H1 (cell line): ENCODE data around the gene ATG7. TPM values are rescaled to one million over a fixed set of nuclear protein-coding genes. Genes with fewer than 3 reads are reported as not detected.

Source experiments
- CTCF ChIA-PET: fragments of 300-600 bp; sonication (Branson Sonifier 250); formaldehyde crosslinking; loops from one replicate; lab custom pipeline; 2021; ENCODE audit not compliant: partially characterized antibody; lab: Charles Lee
- POLR2A ChIA-PET: fragments of 300-600 bp; sonication (Branson Sonifier 250); formaldehyde crosslinking; loops from one replicate; lab custom pipeline; 2021; ENCODE audit warnings: inconsistent platforms; ENCODE audit not compliant: partially characterized antibody; lab: Charles Lee
- DNase-seq, 2 experiments: peaks; one replicate each; pipeline versions ENCODE4 v3.0.0 to v3.0.0-alpha.2; 2010 to 2022; ENCODE audit warnings: low spot score in 2 of 2, low read depth in 1 of 2, mixed read lengths in 1 of 2
- FAIRE-seq: peaks from 2 replicates; lab custom pipeline; 2011; peaks lifted over from hg19 to GRCh38; lab: Jason Lieb, UNC
- H2AFZ ChIP-seq: 2 replicates; pipeline ENCODE4 v1.8.1; 2012; ENCODE audit warnings: low read length, inconsistent platforms
- H2AK5ac ChIP-seq: 2 replicates; pipeline ENCODE4 v1.6.1; 2013; ENCODE audit warnings: low read depth, low read length
- H2BK120ac ChIP-seq: replicated peaks from 2 replicates; pipeline ENCODE3; 2013; ENCODE audit warnings: low read depth, low read length, inconsistent platforms
- H2BK12ac ChIP-seq: 2 replicates; pipeline ENCODE4 v1.6.1; 2013; ENCODE audit warnings: low read depth, low read length
- H2BK15ac ChIP-seq: 2 replicates; pipeline ENCODE4 v1.6.1; 2013; ENCODE audit warnings: low read length
- H2BK20ac ChIP-seq: 2 replicates; pipeline ENCODE4 v1.6.1; 2013; ENCODE audit warnings: low read length
- H2BK5ac ChIP-seq: 2 replicates; pipeline ENCODE4 v1.6.1; 2013; ENCODE audit warnings: low read depth, low read length
- H3K14ac ChIP-seq: 2 replicates; pipeline ENCODE4 v1.6.1; 2013; ENCODE audit warnings: inconsistent platforms; ENCODE audit not compliant: insufficient read length
- H3K18ac ChIP-seq: 2 replicates; pipeline ENCODE4 v1.6.1; 2013; ENCODE audit warnings: low read length; ENCODE audit errors: extremely low read depth
- H3K23ac ChIP-seq: 2 replicates; pipeline ENCODE4 v1.6.1; 2013; ENCODE audit warnings: inconsistent platforms; ENCODE audit not compliant: insufficient read length
- H3K23me2 ChIP-seq: 2 replicates; pipeline ENCODE4 v1.6.1; 2013; ENCODE audit warnings: low read depth, low read length
- H3K27ac ChIP-seq: 2 replicates; pipeline ENCODE4 v1.6.1; 2011; ENCODE audit warnings: low read depth, low read length, inconsistent platforms
- H3K27me3 ChIP-seq, 4 experiments: replicated peaks in 1 of 4; 1 replicate in 1 of 4; 2 replicates in 3 of 4; pipeline versions ENCODE4 v1.6.1 to v1.8.1; 2011 to 2013; ENCODE audit warnings: low read length in 3 of 4, mild to moderate bottlenecking in 3 of 4, inconsistent platforms in 2 of 4, mixed read lengths in 2 of 4, moderate library complexity in 1 of 4; ENCODE audit not compliant: control insufficient read depth in 3 of 4, insufficient read depth in 3 of 4; ENCODE audit errors: extremely low read depth in 1 of 4
- H3K36me3 ChIP-seq, 4 experiments: 2 replicates each; pipeline versions ENCODE4 v1.6.1 to v1.8.1; 2011 to 2013; ENCODE audit warnings: mild to moderate bottlenecking in 4 of 4, low read length in 3 of 4, moderate library complexity in 2 of 4, control low read depth in 1 of 4, inconsistent platforms in 1 of 4; ENCODE audit not compliant: insufficient read depth in 4 of 4, control insufficient read depth in 2 of 4
- H3K4ac ChIP-seq: replicated peaks from 2 replicates; pipeline ENCODE3; 2013; ENCODE audit warnings: low read length, low read depth, mixed read lengths, inconsistent platforms; ENCODE audit not compliant: insufficient read length
- H3K4me1 ChIP-seq, 4 experiments: replicated peaks in 1 of 4; 1 replicate in 1 of 4; 2 replicates in 3 of 4; pipeline versions ENCODE4 v1.6.1 to v1.8.1; 2011 to 2013; ENCODE audit warnings: low read length in 3 of 4, inconsistent platforms in 2 of 4, mixed read lengths in 1 of 4; ENCODE audit not compliant: insufficient read depth in 4 of 4, control insufficient read depth in 3 of 4
- H3K4me2 ChIP-seq, 2 experiments: 2 replicates each; pipeline versions ENCODE4 v1.6.1 to v1.8.1; 2011 to 2013; ENCODE audit warnings: low read depth in 2 of 2, low read length in 2 of 2, control low read depth in 1 of 2, inconsistent platforms in 1 of 2, mild to moderate bottlenecking in 1 of 2; ENCODE audit not compliant: insufficient read depth in 1 of 2
- H3K4me3 ChIP-seq, 4 experiments: fragments of 200-600, 300-600 bp in 1 of 4; sonication (generic), shearing (Covaris generic), sonication (Bioruptor Twin) in 1 of 4; 2 replicates each; pipeline versions ENCODE4 v1.5.1 to v1.8.1; 2011 to 2016; ENCODE audit warnings: low read length in 4 of 4, low read depth in 3 of 4, control low read depth in 2 of 4, inconsistent platforms in 2 of 4, mild to moderate bottlenecking in 2 of 4, mixed read lengths in 1 of 4, moderate library complexity in 1 of 4; ENCODE audit not compliant: insufficient read depth in 2 of 4; ENCODE audit errors: extremely low read depth in 1 of 4
- H3K56ac ChIP-seq: replicated peaks from 2 replicates; pipeline ENCODE3; 2013; ENCODE audit warnings: low read depth, mild to moderate bottlenecking, mixed read lengths, low read length, inconsistent platforms; ENCODE audit not compliant: insufficient read length
- H3K79me1 ChIP-seq: 2 replicates; pipeline ENCODE4 v1.6.1; 2013; ENCODE audit warnings: low read depth, low read length, control low read depth
- H3K79me2 ChIP-seq, 2 experiments: 2 replicates each; pipeline versions ENCODE4 v1.6.1 to v1.8.1; 2012 to 2013; ENCODE audit warnings: low read length in 2 of 2, mild to moderate bottlenecking in 2 of 2, inconsistent platforms in 1 of 2; ENCODE audit not compliant: insufficient read depth in 2 of 2, control insufficient read depth in 1 of 2
- H3K9ac ChIP-seq, 4 experiments: replicated peaks in 1 of 4; 1 replicate in 1 of 4; 2 replicates in 3 of 4; pipeline versions ENCODE4 v1.6.1 to v1.8.1; 2011 to 2013; ENCODE audit warnings: low read depth in 3 of 4, low read length in 3 of 4, control low read depth in 2 of 4, mild to moderate bottlenecking in 2 of 4, moderate library complexity in 2 of 4, inconsistent platforms in 1 of 4; ENCODE audit errors: extremely low read depth in 1 of 4
- H3K9me3 ChIP-seq, 2 experiments: 2 replicates each; pipeline versions ENCODE4 v1.6.1 to v1.8.1; 2012 to 2013; ENCODE audit warnings: mild to moderate bottlenecking in 2 of 2, moderate library complexity in 2 of 2, control low read depth in 1 of 2, inconsistent platforms in 1 of 2, low read depth in 1 of 2, low read length in 1 of 2, mixed read lengths in 1 of 2; ENCODE audit not compliant: insufficient read depth in 2 of 2
- H4K20me1 ChIP-seq, 2 experiments: replicated peaks in 1 of 2; 2 replicates each; pipeline versions ENCODE3 to v1.8.1; 2011 to 2013; ENCODE audit warnings: inconsistent platforms in 2 of 2, low read length in 2 of 2, mild to moderate bottlenecking in 1 of 2; ENCODE audit not compliant: insufficient read depth in 2 of 2, control insufficient read depth in 1 of 2
- H4K5ac ChIP-seq: 2 replicates; pipeline ENCODE4 v1.6.1; 2013; ENCODE audit warnings: low read length, low read depth, mixed read lengths, inconsistent platforms; ENCODE audit not compliant: insufficient read length
- H4K8ac ChIP-seq: 2 replicates; pipeline ENCODE4 v1.8.0; 2013; ENCODE audit warnings: mild to moderate bottlenecking, moderate library complexity, low read length, inconsistent platforms; ENCODE audit not compliant: insufficient read depth; ENCODE audit errors: extremely low read depth
- H4K91ac ChIP-seq: replicated peaks from 2 replicates; pipeline ENCODE3; 2013; ENCODE audit warnings: low read length, mixed read lengths, inconsistent platforms; ENCODE audit not compliant: insufficient read length
- EP300 ChIP-seq, 2 experiments: IDR thresholded peaks; 1 replicate in 1 of 2; 2 replicates in 1 of 2; pipeline ENCODE4 v1.6.1; 2011 to 2012; ENCODE audit warnings: low read depth in 2 of 2, low read length in 2 of 2, mild to moderate bottlenecking in 2 of 2, borderline replicate concordance in 1 of 2, inconsistent platforms in 1 of 2, moderate library complexity in 1 of 2
- HDAC6 ChIP-seq: IDR thresholded peaks from one replicate; pipeline ENCODE4 v1.7.1; 2012; ENCODE audit warnings: low read depth, mild to moderate bottlenecking, inconsistent platforms, low read length, moderate library complexity
- JUN ChIP-seq: IDR thresholded peaks from 2 replicates; pipeline ENCODE4 v1.6.1; 2011; ENCODE audit warnings: low read depth, mild to moderate bottlenecking, improper control_type of control experiment, low read length
- KDM1A ChIP-seq: fragments of 200-600, 300-600 bp; sonication (generic); IDR thresholded peaks from 2 replicates; pipeline ENCODE4 v1.7.1; 2016; ENCODE audit warnings: mild to moderate bottlenecking, low read length, borderline replicate concordance
- KDM5A ChIP-seq: fragments of 200-600 bp; IDR thresholded peaks from 2 replicates; pipeline ENCODE4 v1.7.1; 2012; ENCODE audit warnings: mild to moderate bottlenecking, low read length, inconsistent platforms, mixed read lengths
- MAFK ChIP-seq: IDR thresholded peaks from 2 replicates; pipeline ENCODE4 v1.6.1; 2012; ENCODE audit warnings: low read depth, mild to moderate bottlenecking, improper control_type of control experiment, low read length
- PHF8 ChIP-seq: fragments of 200-600 bp; sonication (generic); conservative IDR thresholded peaks from 2 replicates; pipeline ENCODE4 v1.7.1; 2012; ENCODE audit warnings: low read depth, mild to moderate bottlenecking, inconsistent platforms, low read length, moderate library complexity
- RAD21 ChIP-seq, 2 experiments: IDR thresholded peaks in 1 of 2; conservative IDR thresholded peaks in 1 of 2; 2 replicates each; pipeline ENCODE4 v1.6.1; 2011; ENCODE audit warnings: low read depth in 2 of 2, low read length in 2 of 2, improper control_type of control experiment in 1 of 2, inconsistent platforms in 1 of 2, mild to moderate bottlenecking in 1 of 2, moderate library complexity in 1 of 2
- RFX5 ChIP-seq: IDR thresholded peaks from 2 replicates; pipeline ENCODE4 v1.6.1; 2011; ENCODE audit warnings: low read depth, low read length, improper control_type of control experiment, borderline replicate concordance
- SRF ChIP-seq: IDR thresholded peaks from 2 replicates; pipeline ENCODE4 v1.6.1; 2011; ENCODE audit warnings: mild to moderate bottlenecking, low read depth, low read length, moderate library complexity
- WGBS, 2 experiments: shearing (Covaris generic) in 1 of 2; methylation state at CpG; one replicate each; pipeline versions ENCODE4 v1.1.6 to v1.1.7; 2013 to 2015; ENCODE audit warnings: low lambda C conversion rate in 2 of 2, mixed read lengths in 2 of 2, inconsistent platforms in 1 of 2, low coverage in 1 of 2, missing lambda C conversion rate in 1 of 2; ENCODE audit not compliant: insufficient replicate concordance in 2 of 2, insufficient coverage in 1 of 2, insufficient read length in 1 of 2; ENCODE audit errors: extremely low coverage in 1 of 2, missing lambda C conversion rate in 1 of 2; 5-methylcytosine and 5-hydroxymethylcytosine counted together
- polyA plus RNA-seq, 7 experiments: library from polyadenylated mRNA; depleted of rRNA in 3 of 7; stranded (reverse) in 5 of 7; unstranded in 2 of 7; fragments of >200 nt in 5 of 7; fragments of 200-250 nt in 2 of 7; gene quantifications; 1 replicate in 5 of 7; 2 replicates in 1 of 7; 4 replicates in 1 of 7; pipeline versions ENCODE4 v1.2.1 to v1.2.3, GENCODE V29; 2011 to 2013; ENCODE audit warnings: missing spikeins in 2 of 7, mixed read lengths in 2 of 7
- total RNA-seq: library from RNA; stranded (reverse); fragmentation: NEBNext Ultra II Directional; extraction: Animal tissue kit (Norgen Biotek cat#: 25700); gene quantifications from 2 replicates; pipeline ENCODE4 v1.2.1, GENCODE V29; 2021
- TF ChIP-seq, protein P1 (sequence below): IDR thresholded peaks from 2 replicates; pipeline ENCODE4 v1.6.1; 2011; ENCODE audit warnings: low read length, improper control_type of control experiment

The ATG7 gene
- total and polyA plus RNA-seq, 2 of the 8 experiments (the other 6 are each of a cell fraction or from before 2014, with no cell fraction given) = 15.0 to 19.1 TPM

DNA sequence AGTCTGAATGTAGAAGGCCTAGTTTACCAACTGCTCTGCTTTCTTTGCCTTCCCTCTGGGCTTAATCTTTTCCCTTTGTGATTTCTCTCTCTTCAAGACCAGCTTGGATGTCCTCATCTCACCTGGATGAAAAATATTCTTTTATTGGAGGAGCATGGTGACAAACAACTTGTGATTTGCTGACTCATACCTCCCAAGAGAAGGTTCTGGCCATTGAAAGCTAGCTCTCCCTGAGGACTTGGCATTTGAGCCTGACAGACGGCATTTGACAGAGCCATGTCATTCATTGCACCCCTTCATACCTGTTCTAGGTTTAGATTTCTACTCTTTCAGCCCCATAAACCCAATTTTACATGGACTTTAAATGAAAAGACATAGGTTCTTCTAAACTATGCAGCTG lies 33.3 kb downstream of the ATG7 start:
- peaks cover 0 to 8% (median 6%) of the 10 kb centered on the region in 4 experiments; a peak in 6 of 8 replicates for H3K36me3 ChIP-seq
- H3K18ac ChIP-seq = no peak overlapping the region
- H3K79me1 ChIP-seq = no peaks in the 10 kb centered on the region
- no peak overlapping the region for H3K27ac ChIP-seq
- no peak overlapping the region for H2AK5ac ChIP-seq
- POLR2A ChIA-PET = no interaction called here
- no peak overlapping the region for H2BK20ac ChIP-seq
- DNase-seq (no peak), FAIRE-seq (no peak)
- no peaks in the 10 kb centered on the region for H3K9me3 ChIP-seq
- no peak overlapping the region for H3K23ac ChIP-seq
- no peak overlapping the region for H2BK120ac ChIP-seq
- no peaks in the 10 kb centered on the region for H3K23me2 ChIP-seq
- no peak overlapping the region for H3K4me3 ChIP-seq
- H3K4ac ChIP-seq = no peak overlapping the region
- no peak overlapping the region for H4K91ac ChIP-seq
- no peak overlapping the region for H2BK15ac ChIP-seq
- H4K8ac ChIP-seq = no peak overlapping the region
- no peaks in the 10 kb centered on the region for H3K4me1 ChIP-seq
- H3K9ac ChIP-seq = no peak overlapping the region
- WGBS, 2 experiments = 93% methylated on average over 1 of the region's 1 CpG; no CpG with 5 or more reads in 1 of the 2 experiments
- CTCF ChIA-PET = interaction anchor here (0.8 to 1.2 kb wide), 2 partner anchors 31 to 36 kb away, joined by 3 read pairs; no protein-coding TSS in a partner anchor
- H4K5ac ChIP-seq = no peak overlapping the region
- H3K4me2 ChIP-seq = no peak overlapping the region
- no peak overlapping the region for H2BK12ac ChIP-seq
- no peak overlapping the region for H3K14ac ChIP-seq
- H3K79me2 ChIP-seq = no peaks in the 10 kb centered on the region
- peaks cover 0 to 2% (median 0%) of the 10 kb centered on the region in 4 experiments; a peak in 1 of 7 replicates for H3K27me3 ChIP-seq
- no peak overlapping the region for H2AFZ ChIP-seq
- H4K20me1 ChIP-seq = peaks cover 0 to 1% of the 10 kb centered on the region in 2 experiments
- no peak overlapping the region for H2BK5ac ChIP-seq
- H3K56ac ChIP-seq = no peak overlapping the region
- TF ChIP-seq JUN = no peak
- TF ChIP-seq, protein P1, sequence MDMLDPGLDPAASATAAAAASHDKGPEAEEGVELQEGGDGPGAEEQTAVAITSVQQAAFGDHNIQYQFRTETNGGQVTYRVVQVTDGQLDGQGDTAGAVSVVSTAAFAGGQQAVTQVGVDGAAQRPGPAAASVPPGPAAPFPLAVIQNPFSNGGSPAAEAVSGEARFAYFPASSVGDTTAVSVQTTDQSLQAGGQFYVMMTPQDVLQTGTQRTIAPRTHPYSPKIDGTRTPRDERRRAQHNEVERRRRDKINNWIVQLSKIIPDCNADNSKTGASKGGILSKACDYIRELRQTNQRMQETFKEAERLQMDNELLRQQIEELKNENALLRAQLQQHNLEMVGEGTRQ = no peak
- TF ChIP-seq PHF8 = no peak
- TF ChIP-seq KDM5A = no peak
- no peak for TF ChIP-seq EP300 (IDR thresholded peaks at IDR 0.05; ENCODE audit: borderline replicate concordance in 1 of 2, low read depth in 2 of 2, low read length in 2 of 2)
- TF ChIP-seq HDAC6 = no peak
- no peak for TF ChIP-seq SRF
- no peak for TF ChIP-seq KDM1A
- TF ChIP-seq RAD21 (IDR thresholded peaks at IDR 0.05 in 1 of 2, conservative IDR thresholded peaks at IDR 0.05 in 1 of 2; ENCODE audit: low read depth in 2 of 2, low read length in 2 of 2) = no peak
- no peak for TF ChIP-seq MAFK
- no peak for TF ChIP-seq RFX5
